Ovary (tissue), 9 donors: ENCODE measurements around the gene RCCD1. TPM values are rescaled to one million over a fixed set of nuclear protein-coding genes. Genes with fewer than 3 reads are reported as not detected.

Experiments used
- DNase-seq, 5 donors: peaks; one replicate each; pipeline ENCODE4 v3.0.0-alpha.2; 2019 to 2020
- H3K27ac ChIP-seq, 2 donors: fragments of 200-600 bp; one replicate each; pipeline versions ENCODE4 v1.5.1 to v1.8.0; 2019 to 2022
- H3K27me3 ChIP-seq: fragments of 200-600 bp; one replicate; pipeline ENCODE4 v1.8.0; 2022
- H3K36me3 ChIP-seq: fragments of 200-600 bp; sonication (generic); one replicate; pipeline ENCODE4 v1.5.1; 2019
- H3K4me1 ChIP-seq: one replicate; pipeline ENCODE4 v1.8.1; 2013; ENCODE audit warnings: mild to moderate bottlenecking, moderate library complexity; ENCODE audit not compliant: insufficient read depth
- H3K4me3 ChIP-seq: fragments of 200-600 bp; sonication (generic); one replicate; pipeline ENCODE4 v1.5.1; 2017
- H3K9me3 ChIP-seq, 2 donors: fragments of 200-600 bp in 1 of 2; sonication (generic) in 1 of 2; one replicate each; pipeline versions ENCODE4 v1.5.1 to v1.8.1; 2013 to 2019; ENCODE audit warnings: mild to moderate bottlenecking in 1 of 2, moderate library complexity in 1 of 2
- CTCF ChIP-seq, 3 donors: fragments of 450-650 bp in 2 of 3; fragments of 200-600 bp in 1 of 3; IDR thresholded peaks; one replicate each; pipeline versions ENCODE4 v1.5.1 to v1.8.0; 2016 to 2022; ENCODE audit warnings: antibody characterized with exemption in 3 of 3, mild to moderate bottlenecking in 1 of 3
- EP300 ChIP-seq: sonication (generic); formaldehyde crosslinking; IDR thresholded peaks from one replicate; pipeline ENCODE4 v1.6.1; 2017; ENCODE audit warnings: antibody characterized with exemption
- POLR2A ChIP-seq: fragments of 450-650 bp; IDR thresholded peaks from one replicate; pipeline ENCODE4 v1.6.1; 2017; ENCODE audit warnings: antibody characterized with exemption, mild to moderate bottlenecking, moderate library complexity
- WGBS, 3 donors: extraction: QIAGEN DNeasy Blood & Tissue Kit in 1 of 3; methylation state at CpG; one replicate each; pipeline versions ENCODE4 v1.1.5 to v1.1.7; 2013 to 2017; 5-methylcytosine and 5-hydroxymethylcytosine counted together
- intact Hi-C, 4 donors: fragments of 100-400 bp; cut with DNase I; formaldehyde crosslinking; loops; one replicate each; pipeline versions ENCODE4 v1.11.0 to v1.15.1; 2022 to 2023
- polyA plus RNA-seq, 2 donors: library from polyadenylated mRNA; stranded (reverse); fragments of 200-250 nt in 1 of 2; fragments of 350-450 nt in 1 of 2; fragmentation: Illumina TruSeq in 1 of 2; extraction: RNeasy Lipid Tissue Mini Kit (QIAGEN cat#74804) in 1 of 2; gene quantifications; one replicate each; pipeline ENCODE4 v1.2.3, GENCODE V29; 2013 to 2014
- total RNA-seq, 7 donors: library from RNA; depleted of rRNA in 2 of 7; stranded (reverse); fragments of >200 nt in 2 of 7; fragmentation: NEBNext Ultra II Directional in 3 of 7; extraction: Animal tissue kit (Norgen Biotek cat#: 25700) in 3 of 7; gene quantifications; one replicate each; pipeline versions ENCODE4 v1.1.0 to v1.2.4, GENCODE V29; 2016 to 2023
- donor health status: DM: no; HTN: no; CAD: no; lungs with moderate emphysema.
- donor health status: DM: no; HTN: no; CAD: no.
- donor health status: Bipolar disorder and iron deficiency.
- donor health status: DM: yes; HTN: yes; CAD: no.
- donor health status: DM: no; HTN: no; CAD: no.
- donor health status: DM: yes; HTN: yes; CAD: no.

RCCD1 gene
- total and polyA plus RNA-seq, 9 donors, result 8.7 to 15.6 (median 13.3) TPM

GRCh38 chr15:90947577-90948357 is 6.9 kb upstream of the RCCD1 start:
- H3K4me3 ChIP-seq, result no peak overlapping the region
- H3K9me3 ChIP-seq, result no peaks in the 10 kb centered on the region
- no peaks in the 10 kb centered on the region for H3K4me1 ChIP-seq
- peak in 1 of 5 donors; percentile 38 for DNase-seq
- intact Hi-C loops, result no loop called here
- no peaks in the 10 kb centered on the region for H3K27me3 ChIP-seq
- TF ChIP-seq CTCF (IDR thresholded peaks at IDR 0.05) (no peak), POLR2A (no peak), EP300 (no peak)
- no peak overlapping the region for H3K27ac ChIP-seq
- 80 to 86% (median 84%) methylated on average over 18 of the region's 18 CpGs for WGBS, 3 donors
- H3K36me3 ChIP-seq, result no peaks in the 10 kb centered on the region

- H3K9me3 ChIP-seq, result no peaks in the 10 kb centered on the region
- no peaks in the 10 kb centered on the region for H3K4me1 ChIP-seq
- H3K36me3 ChIP-seq, result no peaks in the 10 kb centered on the region
- no peak overlapping the region for H3K27ac ChIP-seq
- TF ChIP-seq EP300 (no peak), CTCF (IDR thresholded peaks at IDR 0.05) (no peak), POLR2A (no peak)
- no peak overlapping the region for H3K4me3 ChIP-seq
- intact Hi-C loops, result no loop called here
- no peak for DNase-seq
- H3K27me3 ChIP-seq, result no peaks in the 10 kb centered on the region
- 92 to 99% (median 95%) methylated on average over 8 of the region's 8 CpGs for WGBS, 3 donors
Measured at GRCh38 chr15:90948506-90948905, 6.2 kb upstream of the RCCD1 start.

- no peak overlapping the region for H3K27ac ChIP-seq
- no peaks in the 10 kb centered on the region for H3K27me3 ChIP-seq
- intact Hi-C loops, result loop anchor here in 1 of 4 donors (10.0 kb wide), 1 partner anchor 325 kb away; no protein-coding TSS in a partner anchor
- WGBS, 3 donors, result 90 to 93% (median 92%) methylated on average over 23 of the region's 23 CpGs
- no peak for TF ChIP-seq CTCF (IDR thresholded peaks at IDR 0.05)
- TF ChIP-seq POLR2A, result no peak
- no peak for TF ChIP-seq EP300
- DNase-seq, result peak in 1 of 5 donors; percentile 21
- no peak overlapping the region for H3K4me3 ChIP-seq
- H3K9me3 ChIP-seq, result no peaks in the 10 kb centered on the region
- no peaks in the 10 kb centered on the region for H3K36me3 ChIP-seq
- H3K4me1 ChIP-seq, result no peaks in the 10 kb centered on the region
Measured at GRCh38 chr15:90949979-90950675, 4.6 kb upstream of the RCCD1 start.

- H3K4me1 ChIP-seq, result peaks cover 2% of the 10 kb centered on the region
- intact Hi-C loops, result loop anchor here in 1 of 4 donors (10.0 kb wide), 1 partner anchor 324 kb away; no protein-coding TSS in a partner anchor
- no peaks in the 10 kb centered on the region for H3K9me3 ChIP-seq
- no peak for DNase-seq
- H3K27ac ChIP-seq, result no peak overlapping the region
- WGBS, 3 donors, result 96 to 98% (median 96%) methylated on average over 6 of the region's 6 CpGs
- no peaks in the 10 kb centered on the region for H3K36me3 ChIP-seq
- H3K27me3 ChIP-seq, result no peaks in the 10 kb centered on the region
- no peak overlapping the region for H3K4me3 ChIP-seq
- TF ChIP-seq EP300, result no peak
- no peak for TF ChIP-seq POLR2A
Measured at GRCh38 chr15:90950676-90951075, 4.0 kb upstream of the RCCD1 start.
